HCT116 (cell line): ENCODE measurements around the gene GCK. TPM values are rescaled to one million over a fixed set of nuclear protein-coding genes. Genes with fewer than 3 reads are reported as not detected.

Experiments
- ATAC-seq: fragments of 200-7000 bp; cut with Tn5 transposase; 2 replicates; pipeline ENCODE4 v1.9.1; 2020; ENCODE audit warnings: mild to moderate bottlenecking, moderate library complexity
- BruUV-seq: library from RNA; stranded (reverse); fragments of 400-500 nt; replicated peaks from 2 replicates; lab custom pipeline; 2021; lab: Mats Ljungman, UMichigan
- CTCF ChIA-PET: fragments of 300-600 bp; sonication (Branson Sonifier 250); formaldehyde crosslinking; loops from one replicate; lab custom pipeline; 2021; ENCODE audit warnings: antibody characterized with exemption; lab: Charles Lee
- POLR2A ChIA-PET: fragments of 300-600, 350-600 bp; sonication (Branson Sonifier 250); formaldehyde crosslinking; loops from one replicate; lab custom pipeline; 2021; ENCODE audit warnings: antibody characterized with exemption; lab: Charles Lee
- RAD21 ChIA-PET, 2 experiments: fragments of 300-600 bp; sonication (Branson Sonifier 250); formaldehyde crosslinking; loops; one replicate each; lab custom pipeline; 2023; ENCODE audit warnings: low total read pairs in 2 of 2; ENCODE audit not compliant: uncharacterized antibody in 2 of 2, unreplicated experiment in 2 of 2, low non-redundant PET in 1 of 2; lab: Charles Lee
- DNase-seq: peaks from one replicate; pipeline ENCODE4 v3.0.0-alpha.2; 2010; ENCODE audit warnings: low read depth, low spot score
- H2AFZ ChIP-seq: fragments of 200-600 bp; shearing (Covaris generic), sonication (generic); 2 replicates; pipeline ENCODE4 v1.6.1; 2017; ENCODE audit warnings: low read depth, mixed run types, mixed read lengths, antibody characterized with exemption, low read length; ENCODE audit not compliant: poor library complexity, severe bottlenecking
- H3K27ac ChIP-seq: 2 replicates; pipeline ENCODE4 v1.5.1; 2012; ENCODE audit warnings: low read depth, low read length
- H3K27me3 ChIP-seq: fragments of 200-600 bp; sonication (generic); 2 replicates; pipeline ENCODE4 v1.6.1; 2016; ENCODE audit warnings: mixed run types, low read length, mixed read lengths; ENCODE audit not compliant: insufficient read depth
- H3K36me3 ChIP-seq, 2 experiments: fragments of 200-500 bp in 1 of 2; fragments of 200-600 bp in 1 of 2; sonication (Bioruptor generic) in 1 of 2; sonication (generic) in 1 of 2; 2 replicates each; pipeline versions ENCODE4 v1.5.1 to v1.6.1; 2014 to 2016; ENCODE audit warnings: low read length in 2 of 2, inconsistent platforms in 1 of 2, mixed read lengths in 1 of 2, mixed run types in 1 of 2; ENCODE audit not compliant: insufficient read depth in 2 of 2, control insufficient read depth in 1 of 2
- H3K4me1 ChIP-seq, 2 experiments: fragments of 200-600 bp in 1 of 2; sonication (generic) in 1 of 2; 2 replicates each; pipeline versions ENCODE4 v1.5.1 to v1.6.1; 2012 to 2017; ENCODE audit warnings: low read length in 2 of 2, inconsistent platforms in 1 of 2, mild to moderate bottlenecking in 1 of 2, mixed read lengths in 1 of 2, mixed run types in 1 of 2, moderate library complexity in 1 of 2; ENCODE audit not compliant: insufficient read depth in 2 of 2, control insufficient read depth in 1 of 2
- H3K4me2 ChIP-seq: fragments of 200-600 bp; sonication (generic); 2 replicates; pipeline ENCODE4 v1.6.1; 2017; ENCODE audit warnings: mixed run types, low read length, mixed read lengths
- H3K4me3 ChIP-seq, 2 experiments: fragments of 200-600 bp in 1 of 2; sonication (generic) in 1 of 2; replicated peaks in 1 of 2; 2 replicates each; pipeline ENCODE4 v1.5.1; 2011 to 2016; ENCODE audit warnings: low read length in 2 of 2, control low read depth in 1 of 2, low read depth in 1 of 2, mild to moderate bottlenecking in 1 of 2, mixed read lengths in 1 of 2, mixed run types in 1 of 2
- H3K79me2 ChIP-seq: fragments of 200-600 bp; sonication (generic); 2 replicates; pipeline ENCODE4 v1.6.1; 2017; ENCODE audit warnings: mild to moderate bottlenecking, mixed run types, low read length, moderate library complexity, mixed read lengths; ENCODE audit not compliant: insufficient read depth
- H3K9ac ChIP-seq: fragments of 200-600 bp; sonication (generic); 2 replicates; pipeline ENCODE4 v1.6.1; 2016; ENCODE audit warnings: low read length, mixed read lengths
- H3K9me2 ChIP-seq: fragments of 200-600 bp; sonication (generic), shearing (Covaris generic); 2 replicates; pipeline ENCODE4 v1.6.1; 2017; ENCODE audit warnings: mixed run types, mild to moderate bottlenecking, moderate library complexity; ENCODE audit not compliant: insufficient read depth
- H3K9me3 ChIP-seq, 2 experiments: fragments of 200-500 bp in 1 of 2; fragments of 200-600 bp in 1 of 2; sonication (Bioruptor generic) in 1 of 2; sonication (generic) in 1 of 2; 2 replicates each; pipeline ENCODE4 v1.6.1; 2014 to 2017; ENCODE audit warnings: low read length in 2 of 2, mixed read lengths in 2 of 2, inconsistent platforms in 1 of 2, low read depth in 1 of 2, mild to moderate bottlenecking in 1 of 2, mixed run types in 1 of 2, moderate library complexity in 1 of 2; ENCODE audit not compliant: control insufficient read depth in 1 of 2, insufficient read depth in 1 of 2
- H4K20me1 ChIP-seq: fragments of 200-600 bp; sonication (generic), shearing (Covaris generic); 2 replicates; pipeline ENCODE4 v1.6.1; 2017; ENCODE audit warnings: mixed run types, mild to moderate bottlenecking, moderate library complexity; ENCODE audit not compliant: insufficient read depth
- CEBPB ChIP-seq: IDR thresholded peaks from 2 replicates; pipeline ENCODE4 v1.6.1; 2012; ENCODE audit warnings: low read depth
- EZH2 ChIP-seq: fragments of 200-600 bp; sonication (generic); IDR thresholded peaks from 2 replicates; pipeline ENCODE4 v1.6.1; 2017; ENCODE audit warnings: antibody characterized with exemption, mixed run types
- EZH2phosphoT487 ChIP-seq: fragments of 200-600 bp; IDR thresholded peaks from 2 replicates; pipeline ENCODE4 v1.6.1; 2018; ENCODE audit warnings: antibody characterized with exemption, borderline replicate concordance
- JUND ChIP-seq: IDR thresholded peaks from 2 replicates; pipeline ENCODE4 v1.6.1; 2012
- SRF ChIP-seq: IDR thresholded peaks from 2 replicates; pipeline ENCODE4 v1.6.1; 2012; ENCODE audit warnings: low read depth
- TCF7L2 ChIP-seq: IDR thresholded peaks from 2 replicates; pipeline ENCODE4 v1.7.0; 2011; ENCODE audit warnings: borderline replicate concordance, inconsistent platforms; ENCODE audit not compliant: insufficient read depth, insufficient read length; ENCODE audit errors: extremely low read depth
- YY1 ChIP-seq: IDR thresholded peaks from 2 replicates; pipeline ENCODE4 v1.6.1; 2011; ENCODE audit warnings: low read length, low read depth, moderate library complexity, mild to moderate bottlenecking; ENCODE audit not compliant: insufficient replicate concordance; ENCODE audit errors: extremely low read depth
- intact Hi-C: fragments of 100-400 bp; cut with micrococcal nuclease; formaldehyde crosslinking; loops from 2 replicates; pipeline ENCODE4 v1.10.0; 2022
- total RNA-seq: library from RNA; stranded (reverse); gene quantifications from one replicate; pipeline ENCODE4 v1.2.1, GENCODE V29; 2021; ENCODE audit not compliant: unreplicated experiment
- TF ChIP-seq, protein P1 (sequence below): IDR thresholded peaks from 2 replicates; pipeline ENCODE4 v1.6.1; 2012
- TF ChIP-seq, protein P2 (sequence below): IDR thresholded peaks from 2 replicates; pipeline ENCODE4 v1.6.1; 2012

GCK gene
- total RNA-seq, 1 experiment from 2014 or later = 0.34 TPM

GRCh38 chr7:44155191-44156185 lies 33.8 kb downstream of the GCK start:
- BruUV-seq = no TSS peak

GRCh38 chr7:44154703-44155102 lies 34.5 kb downstream of the GCK start:
- H3K9me2 ChIP-seq = no peaks in the 10 kb centered on the region
- H3K36me3 ChIP-seq = no peaks in the 10 kb centered on the region
- no peak for DNase-seq
- ChIA-PET RAD21 (no interaction called here), POLR2A (no interaction called here), CTCF (no interaction called here)
- H3K9me3 ChIP-seq = no peaks in the 10 kb centered on the region
- no peaks in the 10 kb centered on the region for H3K79me2 ChIP-seq
- ATAC-seq = no peak
- TF ChIP-seq, protein P1, sequence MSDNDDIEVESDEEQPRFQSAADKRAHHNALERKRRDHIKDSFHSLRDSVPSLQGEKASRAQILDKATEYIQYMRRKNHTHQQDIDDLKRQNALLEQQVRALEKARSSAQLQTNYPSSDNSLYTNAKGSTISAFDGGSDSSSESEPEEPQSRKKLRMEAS = no peak
- TF ChIP-seq JUND = no peak
- TF ChIP-seq, protein P2, sequence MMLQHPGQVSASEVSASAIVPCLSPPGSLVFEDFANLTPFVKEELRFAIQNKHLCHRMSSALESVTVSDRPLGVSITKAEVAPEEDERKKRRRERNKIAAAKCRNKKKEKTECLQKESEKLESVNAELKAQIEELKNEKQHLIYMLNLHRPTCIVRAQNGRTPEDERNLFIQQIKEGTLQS = no peak
- TF ChIP-seq CEBPB = no peak
- TF ChIP-seq EZH2phosphoT487 = no peak
- no peak for TF ChIP-seq EZH2
- no peak for TF ChIP-seq TCF7L2
- no peak for TF ChIP-seq SRF
- H3K4me3 ChIP-seq = no peak overlapping the region
- intact Hi-C loops = no loop called here
- H3K27me3 ChIP-seq = no peaks in the 10 kb centered on the region
- no peak overlapping the region for H3K27ac ChIP-seq
- H2AFZ ChIP-seq = no peak overlapping the region
- no peaks in the 10 kb centered on the region for H4K20me1 ChIP-seq
- H3K9ac ChIP-seq = no peak overlapping the region
- no TSS peak for BruUV-seq
- H3K4me1 ChIP-seq = peaks cover 0 to 9% of the 10 kb centered on the region in 2 experiments; a peak in 2 of 4 replicates
- H3K4me2 ChIP-seq = no peak overlapping the region

More at GRCh38 chr7:44155191-44156185, 33.8 kb downstream of the GCK start:
- RAD21 ChIA-PET = no interaction called here
- Histone ChIP-seq H3K9ac (no peak overlapping the region), H3K27me3 (no peaks in the 10 kb centered on the region), H3K36me3 (no peaks in the 10 kb centered on the region), H3K27ac (no peak overlapping the region), H3K79me2 (no peaks in the 10 kb centered on the region), H4K20me1 (no peaks in the 10 kb centered on the region), H3K4me1 (peaks cover 0 to 4% of the 10 kb centered on the region in 2 experiments; a peak in 2 of 4 replicates), H3K9me3 (no peaks in the 10 kb centered on the region), H2AFZ (no peak overlapping the region), H3K4me2 (no peak overlapping the region), H3K9me2 (no peaks in the 10 kb centered on the region), H3K4me3 (no peak overlapping the region)
- no peak for DNase-seq
- no peak for ATAC-seq
- POLR2A ChIA-PET = no interaction called here
- intact Hi-C loops = no loop called here
- TF ChIP-seq EZH2 (no peak), YY1 (no peak), TCF7L2 (no peak), SRF (no peak)
- CTCF ChIA-PET = no interaction called here
